Ishikawa (cell line): Measurements from ENCODE around the gene GOLGA6A.

Experiments used
- CEBPB ChIP-seq: IDR thresholded peaks from 2 replicates; pipeline ENCODE4 v1.6.1; 2012
- CREB1 ChIP-seq: IDR thresholded peaks from 2 replicates; pipeline ENCODE4 v1.6.1; 2012; ENCODE audit warnings: low read depth
- EGR1 ChIP-seq: IDR thresholded peaks from 2 replicates; pipeline ENCODE4 v1.6.1; 2012
- EP300 ChIP-seq: IDR thresholded peaks from 2 replicates; pipeline ENCODE4 v1.6.1; 2012; ENCODE audit warnings: borderline replicate concordance
- FOXM1 ChIP-seq: IDR thresholded peaks from 2 replicates; pipeline ENCODE4 v1.6.1; 2012; ENCODE audit warnings: low read depth, borderline replicate concordance
- NFIC ChIP-seq: IDR thresholded peaks from 2 replicates; pipeline ENCODE4 v1.6.1; 2012
- RAD21 ChIP-seq: IDR thresholded peaks from 2 replicates; pipeline ENCODE4 v1.6.1; 2012; ENCODE audit warnings: low read depth
- TAF1 ChIP-seq: IDR thresholded peaks from 2 replicates; pipeline ENCODE4 v1.6.1; 2012; ENCODE audit warnings: low read depth, mild to moderate bottlenecking
- TCF12 ChIP-seq: IDR thresholded peaks from 2 replicates; pipeline ENCODE4 v1.6.1; 2012; ENCODE audit warnings: low read depth
- TEAD4 ChIP-seq: IDR thresholded peaks from 2 replicates; pipeline ENCODE4 v1.6.1; 2012
- YY1 ChIP-seq: IDR thresholded peaks from 2 replicates; pipeline ENCODE4 v1.6.1; 2012; ENCODE audit warnings: low read depth
- ZBTB7A ChIP-seq: IDR thresholded peaks from 2 replicates; pipeline ENCODE4 v1.6.1; 2012; ENCODE audit warnings: low read depth
- TF ChIP-seq, protein P1 (sequence below): IDR thresholded peaks from 2 replicates; pipeline ENCODE4 v1.6.1; 2012
- TF ChIP-seq, protein P2 (sequence below): IDR thresholded peaks from 2 replicates; pipeline ENCODE4 v1.6.1; 2012
- TF ChIP-seq, protein P3 (sequence below): IDR thresholded peaks from 2 replicates; pipeline ENCODE4 v1.6.1; 2012; ENCODE audit warnings: low read depth, mild to moderate bottlenecking

The GOLGA6A gene

DNA sequence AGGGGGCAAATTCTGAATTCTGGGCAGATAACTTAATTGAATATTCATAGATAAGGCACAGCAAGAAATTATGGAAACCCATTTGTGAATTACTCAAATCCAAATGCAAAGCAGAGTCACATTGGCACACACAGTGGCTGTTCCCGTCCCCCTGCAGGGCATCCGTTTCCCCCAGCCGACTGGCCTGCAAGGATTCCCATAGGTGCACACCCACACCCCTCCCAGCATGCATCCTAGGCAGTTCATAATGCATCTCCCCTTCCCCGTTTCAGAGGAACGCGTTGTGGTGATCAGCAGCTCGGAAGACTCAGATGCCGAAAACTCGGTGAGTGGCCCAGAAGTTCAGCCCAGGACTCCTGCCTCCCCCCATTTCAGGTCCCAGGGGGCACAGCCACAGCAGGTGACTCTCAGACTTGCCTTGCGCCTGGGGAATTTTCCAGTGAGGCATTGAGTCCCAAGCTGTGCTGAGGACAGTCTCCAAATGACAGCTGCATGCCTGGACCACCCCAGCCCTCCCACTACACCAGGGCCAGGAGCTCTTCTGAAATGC is 48.1 kb downstream of the GOLGA6A start:
- TF ChIP-seq TEAD4 (no peak), YY1 (no peak), EGR1 (no peak), ZBTB7A (no peak), TCF12 (no peak), TAF1 (no peak), EP300 (no peak)
- TF ChIP-seq, protein P1, sequence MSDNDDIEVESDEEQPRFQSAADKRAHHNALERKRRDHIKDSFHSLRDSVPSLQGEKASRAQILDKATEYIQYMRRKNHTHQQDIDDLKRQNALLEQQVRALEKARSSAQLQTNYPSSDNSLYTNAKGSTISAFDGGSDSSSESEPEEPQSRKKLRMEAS = no peak

DNA sequence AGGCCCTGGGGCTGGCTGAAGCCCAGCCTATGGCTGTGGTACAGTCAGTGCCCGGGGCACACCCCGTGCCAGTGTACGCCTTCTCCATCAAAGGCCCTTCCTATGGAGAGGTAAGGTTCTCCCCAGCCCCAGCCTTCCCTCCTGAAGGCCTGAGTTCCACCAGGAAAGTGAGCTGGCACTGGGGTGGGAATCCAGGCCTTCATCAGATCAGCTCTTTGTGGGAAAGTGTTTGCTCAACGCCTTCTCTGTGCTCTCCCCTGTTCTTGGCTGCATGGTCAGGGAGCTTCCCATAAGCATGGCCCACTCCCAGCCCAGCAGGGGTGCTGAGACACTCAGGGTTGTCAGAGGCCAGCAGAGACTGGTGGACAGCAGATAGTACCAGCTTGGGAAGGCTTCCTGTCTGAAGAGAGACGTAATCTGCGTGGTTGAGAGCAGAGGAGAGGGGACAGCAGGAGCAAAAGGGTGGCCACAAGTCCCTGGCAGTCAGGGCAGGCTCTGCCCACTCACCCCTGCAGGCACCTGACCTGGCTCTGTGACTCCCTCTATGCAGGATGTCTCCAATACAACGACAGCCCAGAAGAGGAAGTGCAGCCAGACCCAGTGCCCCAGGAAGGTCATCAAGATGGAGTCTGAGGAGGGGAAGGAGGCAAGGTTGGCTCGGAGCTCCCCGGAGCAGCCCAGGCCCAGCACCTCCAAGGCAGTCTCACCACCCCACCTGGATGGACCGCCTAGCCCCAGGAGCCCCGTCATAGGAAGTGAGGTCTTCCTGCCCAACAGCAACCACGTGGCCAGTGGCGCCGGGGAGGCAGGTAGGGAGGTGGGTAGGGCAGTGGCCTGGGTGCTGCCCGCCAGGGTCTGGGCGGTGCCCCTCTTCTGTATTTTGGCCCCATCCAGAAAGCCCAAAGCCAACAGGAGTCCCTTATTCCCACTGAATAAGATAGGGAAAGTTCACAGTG is 49.5 kb downstream of the GOLGA6A start:
- TF ChIP-seq CEBPB = no peak
- TF ChIP-seq YY1 = no peak
- TF ChIP-seq RAD21 = no peak
- TF ChIP-seq NFIC = no peak
- TF ChIP-seq, protein P2, sequence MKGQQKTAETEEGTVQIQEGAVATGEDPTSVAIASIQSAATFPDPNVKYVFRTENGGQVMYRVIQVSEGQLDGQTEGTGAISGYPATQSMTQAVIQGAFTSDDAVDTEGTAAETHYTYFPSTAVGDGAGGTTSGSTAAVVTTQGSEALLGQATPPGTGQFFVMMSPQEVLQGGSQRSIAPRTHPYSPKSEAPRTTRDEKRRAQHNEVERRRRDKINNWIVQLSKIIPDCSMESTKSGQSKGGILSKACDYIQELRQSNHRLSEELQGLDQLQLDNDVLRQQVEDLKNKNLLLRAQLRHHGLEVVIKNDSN = no peak
- TF ChIP-seq EP300 = no peak
- no peak for TF ChIP-seq FOXM1
- TF ChIP-seq EGR1 = no peak
- no peak for TF ChIP-seq TCF12
- no peak for TF ChIP-seq TEAD4
- TF ChIP-seq TAF1 = no peak
- no peak for TF ChIP-seq CREB1
- no peak for TF ChIP-seq ZBTB7A
- TF ChIP-seq, protein P1 = no peak
- TF ChIP-seq, protein P3, sequence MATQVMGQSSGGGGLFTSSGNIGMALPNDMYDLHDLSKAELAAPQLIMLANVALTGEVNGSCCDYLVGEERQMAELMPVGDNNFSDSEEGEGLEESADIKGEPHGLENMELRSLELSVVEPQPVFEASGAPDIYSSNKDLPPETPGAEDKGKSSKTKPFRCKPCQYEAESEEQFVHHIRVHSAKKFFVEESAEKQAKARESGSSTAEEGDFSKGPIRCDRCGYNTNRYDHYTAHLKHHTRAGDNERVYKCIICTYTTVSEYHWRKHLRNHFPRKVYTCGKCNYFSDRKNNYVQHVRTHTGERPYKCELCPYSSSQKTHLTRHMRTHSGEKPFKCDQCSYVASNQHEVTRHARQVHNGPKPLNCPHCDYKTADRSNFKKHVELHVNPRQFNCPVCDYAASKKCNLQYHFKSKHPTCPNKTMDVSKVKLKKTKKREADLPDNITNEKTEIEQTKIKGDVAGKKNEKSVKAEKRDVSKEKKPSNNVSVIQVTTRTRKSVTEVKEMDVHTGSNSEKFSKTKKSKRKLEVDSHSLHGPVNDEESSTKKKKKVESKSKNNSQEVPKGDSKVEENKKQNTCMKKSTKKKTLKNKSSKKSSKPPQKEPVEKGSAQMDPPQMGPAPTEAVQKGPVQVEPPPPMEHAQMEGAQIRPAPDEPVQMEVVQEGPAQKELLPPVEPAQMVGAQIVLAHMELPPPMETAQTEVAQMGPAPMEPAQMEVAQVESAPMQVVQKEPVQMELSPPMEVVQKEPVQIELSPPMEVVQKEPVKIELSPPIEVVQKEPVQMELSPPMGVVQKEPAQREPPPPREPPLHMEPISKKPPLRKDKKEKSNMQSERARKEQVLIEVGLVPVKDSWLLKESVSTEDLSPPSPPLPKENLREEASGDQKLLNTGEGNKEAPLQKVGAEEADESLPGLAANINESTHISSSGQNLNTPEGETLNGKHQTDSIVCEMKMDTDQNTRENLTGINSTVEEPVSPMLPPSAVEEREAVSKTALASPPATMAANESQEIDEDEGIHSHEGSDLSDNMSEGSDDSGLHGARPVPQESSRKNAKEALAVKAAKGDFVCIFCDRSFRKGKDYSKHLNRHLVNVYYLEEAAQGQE = no peak

DNA sequence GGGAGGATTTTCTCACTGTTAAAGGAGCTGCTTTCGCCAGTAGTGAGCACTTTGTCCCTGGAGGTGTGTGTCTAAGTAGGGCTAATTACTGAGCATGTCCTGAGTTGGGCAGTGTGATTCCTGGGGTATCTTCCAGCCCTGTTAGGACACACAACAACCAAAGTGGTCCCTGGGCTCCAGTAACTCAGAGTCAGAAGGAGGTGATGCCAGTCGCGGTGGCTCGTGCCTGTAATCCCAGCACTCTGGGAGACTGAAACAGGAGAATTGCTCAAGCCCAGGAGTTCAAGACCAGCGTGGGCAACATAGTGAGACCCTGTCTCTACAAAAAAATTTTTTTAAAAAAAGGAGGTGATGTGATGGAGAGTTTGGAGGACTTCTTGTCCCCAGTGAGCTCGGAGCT is 50.3 kb downstream of the GOLGA6A start:
- TF ChIP-seq EP300 (no peak), TAF1 (no peak), EGR1 (no peak), RAD21 (no peak), YY1 (no peak), TCF12 (no peak), ZBTB7A (no peak)
- TF ChIP-seq, protein P3 = no peak
- TF ChIP-seq, protein P1 = no peak

DNA sequence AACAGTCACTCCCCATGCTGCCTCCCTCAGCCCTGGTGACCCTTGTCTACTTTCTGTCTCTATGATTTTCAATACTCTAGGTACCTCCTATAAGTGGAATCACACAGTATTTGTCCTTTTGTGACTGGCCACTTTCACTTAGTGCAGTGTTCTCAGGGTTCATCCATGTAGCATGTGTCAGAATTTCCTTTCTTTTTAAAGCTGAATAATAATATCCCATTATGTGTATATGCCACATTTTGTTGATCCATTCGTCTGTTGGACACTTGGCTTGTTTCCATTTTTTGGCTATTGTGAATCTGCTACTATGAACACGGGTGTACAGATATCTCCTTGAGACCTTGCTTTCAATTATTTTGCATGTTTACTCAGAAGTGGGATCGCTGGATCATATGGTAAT is 53.7 kb downstream of the GOLGA6A start:
- TF ChIP-seq, protein P1 = no peak
- TF ChIP-seq EGR1 (no peak), CEBPB (no peak), FOXM1 (no peak), CREB1 (no peak), ZBTB7A (no peak), TEAD4 (no peak), RAD21 (no peak), TAF1 (no peak), EP300 (no peak), YY1 (no peak), TCF12 (no peak), NFIC (no peak)
- TF ChIP-seq, protein P2 = no peak
- TF ChIP-seq, protein P3 = no peak
